HCT116 (cell line): ENCODE results near the gene PHC3.

Experiments used
- ATF3 ChIP-seq: IDR thresholded peaks from 2 replicates; pipeline ENCODE4 v1.6.1; 2012
- ELF1 ChIP-seq: IDR thresholded peaks from 2 replicates; pipeline ENCODE4 v1.6.1; 2012; ENCODE audit warnings: low read depth, borderline replicate concordance
- EZH2 ChIP-seq: fragments of 200-600 bp; sonication (generic); IDR thresholded peaks from 2 replicates; pipeline ENCODE4 v1.6.1; 2017; ENCODE audit warnings: antibody characterized with exemption, mixed run types
- POLR2AphosphoS5 ChIP-seq: IDR thresholded peaks from 2 replicates; pipeline ENCODE4 v1.6.1; 2011; ENCODE audit warnings: mild to moderate bottlenecking, low read depth, low read length, moderate library complexity
- SIN3A ChIP-seq: IDR thresholded peaks from 2 replicates; pipeline ENCODE4 v1.6.1; 2012; ENCODE audit warnings: low read depth
- TCF7L2 ChIP-seq: IDR thresholded peaks from 2 replicates; pipeline ENCODE4 v1.7.0; 2011; ENCODE audit warnings: borderline replicate concordance, inconsistent platforms; ENCODE audit not compliant: insufficient read depth, insufficient read length; ENCODE audit errors: extremely low read depth
- ZNF274 ChIP-seq: fragments of 200-500 bp; sonication (Bioruptor generic); IDR thresholded peaks from 2 replicates; pipeline ENCODE4 v1.6.1; 2014; ENCODE audit warnings: mild to moderate bottlenecking, low read depth, low read length, inconsistent platforms
- TF ChIP-seq, protein P1 (sequence below), 3 experiments: fragments of 200-600 bp in 1 of 3; sonication (generic) in 1 of 3; IDR thresholded peaks in 2 of 3; conservative IDR thresholded peaks in 1 of 3; 2 replicates each; pipeline ENCODE4 v1.5.1; 2012 to 2017; ENCODE audit warnings: low read depth in 2 of 3, low read length in 2 of 3, antibody characterized with exemption in 1 of 3, borderline replicate concordance in 1 of 3, control low read depth in 1 of 3, mild to moderate bottlenecking in 1 of 3, mixed read lengths in 1 of 3, mixed run types in 1 of 3, moderate library complexity in 1 of 3; ENCODE audit not compliant: insufficient read depth in 1 of 3

- TF ChIP-seq, protein P1, sequence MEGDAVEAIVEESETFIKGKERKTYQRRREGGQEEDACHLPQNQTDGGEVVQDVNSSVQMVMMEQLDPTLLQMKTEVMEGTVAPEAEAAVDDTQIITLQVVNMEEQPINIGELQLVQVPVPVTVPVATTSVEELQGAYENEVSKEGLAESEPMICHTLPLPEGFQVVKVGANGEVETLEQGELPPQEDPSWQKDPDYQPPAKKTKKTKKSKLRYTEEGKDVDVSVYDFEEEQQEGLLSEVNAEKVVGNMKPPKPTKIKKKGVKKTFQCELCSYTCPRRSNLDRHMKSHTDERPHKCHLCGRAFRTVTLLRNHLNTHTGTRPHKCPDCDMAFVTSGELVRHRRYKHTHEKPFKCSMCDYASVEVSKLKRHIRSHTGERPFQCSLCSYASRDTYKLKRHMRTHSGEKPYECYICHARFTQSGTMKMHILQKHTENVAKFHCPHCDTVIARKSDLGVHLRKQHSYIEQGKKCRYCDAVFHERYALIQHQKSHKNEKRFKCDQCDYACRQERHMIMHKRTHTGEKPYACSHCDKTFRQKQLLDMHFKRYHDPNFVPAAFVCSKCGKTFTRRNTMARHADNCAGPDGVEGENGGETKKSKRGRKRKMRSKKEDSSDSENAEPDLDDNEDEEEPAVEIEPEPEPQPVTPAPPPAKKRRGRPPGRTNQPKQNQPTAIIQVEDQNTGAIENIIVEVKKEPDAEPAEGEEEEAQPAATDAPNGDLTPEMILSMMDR (IDR thresholded peaks at IDR 0.05 in 2 of 3, conservative IDR thresholded peaks at IDR 0.05 in 1 of 3; ENCODE audit: borderline replicate concordance in 1 of 3, insufficient read depth in 1 of 3, low read depth in 2 of 3, low read length in 2 of 3): no peak
- TF ChIP-seq TCF7L2 (no peak), SIN3A (no peak), ATF3 (no peak), POLR2AphosphoS5 (no peak), ELF1 (no peak), ZNF274 (no peak), EZH2 (no peak)
These were observed 100.9 kb downstream of the PHC3 start for GRCh38 chr3:170080605-170081004.
